Retina (tissue), 1 donor: ENCODE measurements around the gene SHC4.
A peak's percentile ranks its signal among the peaks of the same experiment; 100 is the strongest.
"Not testable (repeated sequence)": the region's sequence is repeated elsewhere in the genome, so short reads cannot be mapped to it uniquely, and the experiment has no call there.

Experiments used
- DNase-seq: peaks from one replicate; pipeline ENCODE4 v3.0.0-alpha.2; 2016

SHC4 gene

GRCh38 chr15:48877630-48878595, 85.8 kb downstream of the SHC4 start, which contains the start of gene EID1:
Gene EID1, plus strand, starts transcription at chr15:48878134. Its CDS starts 43 bp downstream, at chr15:48878177.
- DNase-seq, result peak; percentile 98

- DNase-seq, result no peak
These were observed 87.7 kb downstream of the SHC4 start for GRCh38 chr15:48876057-48876456.

GRCh38 chr15:48875241-48875960, 88.3 kb downstream of the SHC4 start:
- DNase-seq, result no peak

- no peak for DNase-seq
These were observed 91.1 kb downstream of the SHC4 start for GRCh38 chr15:48872632-48873031.

- DNase-seq, result no peak
These were observed 92.2 kb downstream of the SHC4 start for GRCh38 chr15:48871542-48871941.

GRCh38 chr15:48869966-48870365, 93.8 kb downstream of the SHC4 start:
- DNase-seq, result no peak

GRCh38 chr15:48868536-48868935, 95.2 kb downstream of the SHC4 start:
- no peak for DNase-seq

GRCh38 chr15:48868023-48868422, 95.7 kb downstream of the SHC4 start:
- DNase-seq, result no peak

- no peak for DNase-seq
These were observed 97.6 kb downstream of the SHC4 start for GRCh38 chr15:48866141-48866563.

- no peak for DNase-seq
These were observed 98.2 kb downstream of the SHC4 start for GRCh38 chr15:48865370-48866079.

GRCh38 chr15:48862705-48863104, 101.0 kb downstream of the SHC4 start:
- no peak for DNase-seq

GRCh38 chr15:48861813-48862431, 101.8 kb downstream of the SHC4 start:
- peak; percentile 48 for DNase-seq

GRCh38 chr15:48859426-48859825, 104.3 kb downstream of the SHC4 start:
- no peak for DNase-seq

- DNase-seq, result no peak
These were observed 105.3 kb downstream of the SHC4 start for GRCh38 chr15:48858401-48858800.

GRCh38 chr15:48856942-48857341, 106.8 kb downstream of the SHC4 start:
- no peak for DNase-seq

GRCh38 chr15:48855501-48856440, 107.9 kb downstream of the SHC4 start:
- DNase-seq, result peak; percentile 38

- DNase-seq, result not testable (repeated sequence)
These were observed 109.3 kb downstream of the SHC4 start for GRCh38 chr15:48854434-48854833.

- DNase-seq, result no peak
These were observed 111.8 kb downstream of the SHC4 start for GRCh38 chr15:48851956-48852355.

GRCh38 chr15:48850648-48851047, 113.1 kb downstream of the SHC4 start:
- no peak for DNase-seq

GRCh38 chr15:48845123-48845522, 118.6 kb downstream of the SHC4 start:
- DNase-seq, result no peak

GRCh38 chr15:48842501-48842900, 121.2 kb downstream of the SHC4 start:
- no peak for DNase-seq
